HTERT RPE-1 (cell line): ENCODE measurements around the gene NSF.
"Not testable (repeated sequence)": the region's sequence is repeated elsewhere in the genome, so short reads cannot be mapped to it uniquely, and the experiment has no call there.

Source experiments
- in situ Hi-C: fragments of 300-500 bp; cut with MboI; formaldehyde crosslinking; loops from 4 replicates; pipeline ENCODE4 v1.14.3; 2020; ENCODE audit warnings: low sequenced_read_pairs

Gene NSF

GRCh38 chr17:46628753-46629436 lies 38.4 kb downstream of the NSF start:
- in situ Hi-C loops: not testable (repeated sequence)

- in situ Hi-C loops: not testable (repeated sequence)
Observed at GRCh38 chr17:46632146-46632545, 41.7 kb downstream of the NSF start.

- in situ Hi-C loops: not testable (repeated sequence)
Observed at GRCh38 chr17:46634844-46635243, 44.4 kb downstream of the NSF start.

GRCh38 chr17:46641861-46642656 lies 51.6 kb downstream of the NSF start:
- in situ Hi-C loops: not testable (repeated sequence)

- in situ Hi-C loops: not testable (repeated sequence)
Observed at GRCh38 chr17:46647251-46647650, 56.8 kb downstream of the NSF start.

GRCh38 chr17:46647688-46648278 lies 57.3 kb downstream of the NSF start:
- in situ Hi-C loops: not testable (repeated sequence)

- in situ Hi-C loops: not testable (repeated sequence)
Observed at GRCh38 chr17:46649246-46649645, 58.8 kb downstream of the NSF start.

- in situ Hi-C loops: not testable (repeated sequence)
Observed at GRCh38 chr17:46652024-46652643, 61.7 kb downstream of the NSF start.

GRCh38 chr17:46658235-46658634 lies 67.8 kb downstream of the NSF start:
- in situ Hi-C loops: not testable (repeated sequence)

- in situ Hi-C loops: not testable (repeated sequence)
Observed at GRCh38 chr17:46659702-46660101, 69.2 kb downstream of the NSF start.

- in situ Hi-C loops: not testable (repeated sequence)
Observed at GRCh38 chr17:46663123-46663522, 72.7 kb downstream of the NSF start.

GRCh38 chr17:46663552-46663951 lies 73.1 kb downstream of the NSF start:
- in situ Hi-C loops: not testable (repeated sequence)

GRCh38 chr17:46665969-46666368 lies 75.5 kb downstream of the NSF start:
- in situ Hi-C loops: not testable (repeated sequence)

GRCh38 chr17:46670789-46671188 lies 80.3 kb downstream of the NSF start:
- in situ Hi-C loops: not testable (repeated sequence)

- in situ Hi-C loops: not testable (repeated sequence)
Observed at GRCh38 chr17:46672777-46673176, 82.3 kb downstream of the NSF start.

- in situ Hi-C loops: not testable (repeated sequence)
Observed at GRCh38 chr17:46677819-46678218, 87.3 kb downstream of the NSF start.

GRCh38 chr17:46683653-46684052 lies 93.2 kb downstream of the NSF start:
- in situ Hi-C loops: not testable (repeated sequence)

- in situ Hi-C loops: not testable (repeated sequence)
Observed at GRCh38 chr17:46685284-46685683, 94.8 kb downstream of the NSF start.

GRCh38 chr17:46692196-46692595 lies 101.7 kb downstream of the NSF start:
- in situ Hi-C loops: not testable (repeated sequence)

GRCh38 chr17:46693283-46693682 lies 102.8 kb downstream of the NSF start:
- in situ Hi-C loops: not testable (repeated sequence)

GRCh38 chr17:46696522-46696921 lies 106.1 kb downstream of the NSF start:
- in situ Hi-C loops: not testable (repeated sequence)
